RWPE1 (cell line): ENCODE measurements around the gene RNF138.
A peak's percentile ranks its signal among the peaks of the same experiment; 100 is the strongest.
"Not testable (repeated sequence)": the region's sequence is repeated elsewhere in the genome, so short reads cannot be mapped to it uniquely, and the experiment has no call there.

Experiments used
- CTCF ChIA-PET: fragments of 350-600 bp; sonication (Branson Sonifier 250); formaldehyde crosslinking; extraction: SDS; loops from one replicate; lab custom pipeline; 2021; lab: Yijun Ruan, JAX
- POLR2A ChIA-PET: fragments of 400-600 bp; formaldehyde crosslinking; extraction: SDS; loops from one replicate; lab custom pipeline; 2020; ENCODE audit warnings: antibody characterized with exemption; ENCODE audit not compliant: low non-redundant PET; lab: Yijun Ruan, JAX
- DNase-seq: peaks from one replicate; pipeline ENCODE4 v3.0.0; 2012; ENCODE audit warnings: low spot score
- H3K27ac ChIP-seq: fragments of 450-650 bp; 2 replicates; pipeline ENCODE4 v1.5.1; 2017
- TF ChIP-seq, protein P1 (sequence below): fragments of 450-650 bp; conservative IDR thresholded peaks from 2 replicates; pipeline ENCODE4 v1.5.1; 2017; ENCODE audit warnings: low read depth, mild to moderate bottlenecking

RNF138 gene

DNA sequence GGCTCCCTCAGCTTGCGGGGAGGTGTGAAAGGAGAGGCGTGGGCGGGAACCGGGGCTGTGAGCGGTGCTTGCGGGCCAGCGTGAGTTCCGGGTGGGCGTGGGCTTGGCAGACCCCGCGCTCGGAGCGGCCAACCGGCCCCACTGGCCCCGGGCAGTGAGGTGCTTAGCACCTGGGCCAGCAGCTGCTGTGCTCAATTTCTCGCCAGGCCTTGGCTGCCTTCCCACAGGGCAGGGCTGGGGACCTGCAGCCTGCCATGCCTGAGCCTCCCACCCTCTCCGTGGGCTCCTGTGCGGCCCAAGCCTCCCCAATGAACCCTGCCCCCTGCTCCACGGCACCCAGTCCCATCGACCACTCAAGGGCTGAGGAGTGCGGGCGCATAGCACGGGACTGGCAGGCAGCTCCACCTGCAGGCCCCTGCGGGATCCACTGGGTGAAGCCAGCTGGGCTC, 48.2 kb downstream of the RNF138 start:
- TF ChIP-seq, protein P1, sequence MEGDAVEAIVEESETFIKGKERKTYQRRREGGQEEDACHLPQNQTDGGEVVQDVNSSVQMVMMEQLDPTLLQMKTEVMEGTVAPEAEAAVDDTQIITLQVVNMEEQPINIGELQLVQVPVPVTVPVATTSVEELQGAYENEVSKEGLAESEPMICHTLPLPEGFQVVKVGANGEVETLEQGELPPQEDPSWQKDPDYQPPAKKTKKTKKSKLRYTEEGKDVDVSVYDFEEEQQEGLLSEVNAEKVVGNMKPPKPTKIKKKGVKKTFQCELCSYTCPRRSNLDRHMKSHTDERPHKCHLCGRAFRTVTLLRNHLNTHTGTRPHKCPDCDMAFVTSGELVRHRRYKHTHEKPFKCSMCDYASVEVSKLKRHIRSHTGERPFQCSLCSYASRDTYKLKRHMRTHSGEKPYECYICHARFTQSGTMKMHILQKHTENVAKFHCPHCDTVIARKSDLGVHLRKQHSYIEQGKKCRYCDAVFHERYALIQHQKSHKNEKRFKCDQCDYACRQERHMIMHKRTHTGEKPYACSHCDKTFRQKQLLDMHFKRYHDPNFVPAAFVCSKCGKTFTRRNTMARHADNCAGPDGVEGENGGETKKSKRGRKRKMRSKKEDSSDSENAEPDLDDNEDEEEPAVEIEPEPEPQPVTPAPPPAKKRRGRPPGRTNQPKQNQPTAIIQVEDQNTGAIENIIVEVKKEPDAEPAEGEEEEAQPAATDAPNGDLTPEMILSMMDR, result no peak
- no peak for DNase-seq
- POLR2A ChIA-PET, result no interaction called here
- H3K27ac ChIP-seq, result no peak overlapping the region
- CTCF ChIA-PET, result interaction anchor here (0.6 kb wide), 1 partner anchor 431 kb away, joined by 3 read pairs; no protein-coding TSS in a partner anchor

DNA sequence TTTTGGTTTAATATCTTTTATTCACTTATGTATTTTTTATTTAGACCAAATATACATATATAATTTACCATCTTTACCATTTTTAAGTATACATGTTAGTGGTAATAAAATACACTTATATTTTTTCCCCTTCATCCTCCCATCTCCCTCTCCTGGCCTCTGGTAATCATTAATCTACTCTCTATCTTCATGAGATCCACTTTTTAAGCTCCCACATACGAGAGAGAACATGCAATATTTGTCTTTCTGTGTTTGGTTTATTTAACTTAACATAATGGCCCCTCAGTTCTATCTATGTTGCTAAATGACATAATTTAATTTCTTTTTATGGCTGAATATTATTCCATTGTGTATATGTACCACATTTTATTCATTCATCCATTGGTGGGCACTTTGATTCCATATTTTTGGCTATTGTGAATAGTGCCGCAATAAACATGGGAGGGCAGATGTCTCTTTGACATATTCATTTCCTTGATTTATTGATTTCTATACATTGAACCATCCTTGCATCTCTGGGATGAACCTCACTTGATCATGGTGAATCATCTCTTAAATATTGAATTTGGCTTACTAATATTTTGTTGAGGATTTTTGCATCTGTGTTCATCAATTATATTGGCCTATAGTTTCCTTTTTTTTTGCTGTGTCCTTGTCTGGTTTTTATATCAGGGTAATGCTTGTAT, 56.7 kb downstream of the RNF138 start:
- CTCF ChIA-PET, result no interaction called here
- no peak for DNase-seq
- POLR2A ChIA-PET, result no interaction called here
- TF ChIP-seq, protein P1, result no peak
- H3K27ac ChIP-seq, result no peak overlapping the region

DNA sequence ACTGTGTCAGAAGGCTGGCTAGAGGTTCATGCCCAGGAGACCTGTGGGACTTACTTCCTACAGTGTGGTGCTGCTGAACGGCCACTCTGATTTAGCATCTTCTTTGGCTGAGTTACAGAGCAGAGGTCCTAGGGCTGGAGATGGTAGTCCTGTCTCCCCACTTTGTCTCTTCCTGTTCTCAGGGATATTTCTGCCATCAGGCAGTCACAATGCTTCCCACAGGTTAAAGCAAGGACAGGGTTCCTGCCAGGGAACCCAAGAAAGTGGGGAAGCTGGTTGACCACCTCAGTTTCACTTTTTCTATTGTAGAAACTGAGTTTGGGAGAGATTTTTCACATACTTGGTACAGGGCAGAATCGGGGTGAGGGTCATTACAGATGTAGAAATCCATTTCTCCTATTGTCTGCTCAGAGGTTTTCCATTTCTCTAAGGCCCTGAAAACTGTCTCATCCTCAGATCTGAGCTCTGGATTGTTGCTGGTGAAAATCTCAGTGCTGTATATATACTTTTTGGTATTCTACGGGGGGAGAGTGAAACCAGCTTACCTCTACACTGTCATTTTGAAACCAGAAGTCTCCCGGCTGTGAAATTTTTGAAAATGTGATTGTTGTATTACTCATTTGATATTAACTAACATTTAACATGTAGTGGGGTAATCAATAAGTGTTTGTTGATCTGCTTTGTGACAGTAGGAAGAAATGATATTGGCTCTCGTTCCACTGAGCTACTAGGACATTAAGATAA, 61.2 kb downstream of the RNF138 start:
- ChIA-PET POLR2A (no interaction called here), CTCF (interaction anchor here (0.6 kb wide), 1 partner anchor 339 kb away, joined by 4 read pairs; no protein-coding TSS in a partner anchor)
- no peak overlapping the region for H3K27ac ChIP-seq
- no peak for DNase-seq
- TF ChIP-seq, protein P1, result no peak

DNA sequence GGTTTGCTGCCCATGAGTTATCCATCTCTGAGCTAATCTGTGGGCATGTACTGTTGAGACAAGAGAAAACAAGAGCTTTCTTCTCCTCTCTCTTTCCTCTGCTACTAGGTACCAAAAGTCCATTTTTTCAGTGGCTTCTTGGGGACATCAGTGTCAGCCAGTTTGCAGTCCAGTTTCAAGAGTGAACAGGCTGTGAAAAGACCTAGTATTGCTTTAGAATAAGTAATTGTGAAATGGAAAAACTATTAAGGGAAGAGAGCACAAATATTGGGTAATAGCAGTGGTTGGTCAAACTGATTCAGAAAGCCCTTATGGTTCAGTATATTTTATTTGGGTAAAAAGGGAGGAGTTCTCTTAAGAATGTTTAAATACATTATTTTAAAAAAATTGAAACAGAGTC, 65.2 kb downstream of the RNF138 start:
- CTCF ChIA-PET, result no interaction called here
- no peak for DNase-seq
- POLR2A ChIA-PET, result no interaction called here
- TF ChIP-seq, protein P1, result no peak
- H3K27ac ChIP-seq, result no peak overlapping the region

DNA sequence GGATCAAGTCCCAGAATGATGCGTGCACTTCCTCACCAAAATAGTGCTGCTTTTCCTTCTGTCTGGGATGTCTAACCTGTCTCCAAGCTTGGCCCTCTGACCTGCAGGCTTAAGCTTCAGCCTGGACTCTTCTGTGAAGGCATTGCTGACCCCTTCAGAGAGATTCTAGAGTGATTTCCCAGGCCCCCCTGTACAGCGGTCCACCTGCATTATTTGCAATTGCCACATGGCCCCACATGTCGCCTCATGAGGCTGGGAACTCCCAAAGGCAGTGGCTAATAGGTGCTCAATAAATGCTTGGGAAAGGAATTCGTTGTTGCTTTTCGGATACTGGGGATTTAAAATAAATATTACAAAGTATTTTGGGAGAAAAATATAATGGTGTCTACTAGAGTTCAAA, 65.9 kb downstream of the RNF138 start:
- DNase-seq, result no peak
- TF ChIP-seq, protein P1, result no peak
- CTCF ChIA-PET, result interaction anchor here (0.6 to 1.0 kb wide), 11 partner anchors 13 to 967 kb away, joined by 3 to 11 read pairs (median 4); partner anchors contain the start of gene GAREM1
- H3K27ac ChIP-seq, result no peak overlapping the region
- POLR2A ChIA-PET, result no interaction called here

DNA sequence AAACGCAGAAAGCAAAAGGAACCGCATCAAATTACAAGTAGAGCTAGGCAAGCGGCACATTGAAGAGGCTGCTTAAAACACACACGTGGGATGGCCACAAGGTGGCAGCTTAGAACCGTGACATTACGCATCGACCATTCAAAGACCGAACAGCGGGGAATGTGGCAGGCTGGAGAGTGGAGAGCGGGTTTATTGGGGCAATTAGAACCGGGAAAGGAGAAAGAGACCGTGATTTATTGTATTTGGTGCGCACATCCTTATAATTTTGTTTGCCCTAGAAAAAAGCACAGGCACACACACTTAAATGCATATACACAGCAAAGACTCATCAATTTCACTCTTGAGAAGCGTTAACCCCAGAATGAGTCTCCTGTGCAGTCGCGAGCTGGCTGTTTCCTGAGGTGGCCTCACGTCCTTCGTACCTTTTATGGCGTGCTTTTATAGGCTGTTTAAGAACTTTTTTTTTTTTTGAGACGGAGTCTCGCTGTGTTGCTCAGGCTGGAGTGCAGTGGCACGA, 66.5 kb downstream of the RNF138 start:
- TF ChIP-seq, protein P1, result peak; percentile 83
- POLR2A ChIA-PET, result no interaction called here

DNA sequence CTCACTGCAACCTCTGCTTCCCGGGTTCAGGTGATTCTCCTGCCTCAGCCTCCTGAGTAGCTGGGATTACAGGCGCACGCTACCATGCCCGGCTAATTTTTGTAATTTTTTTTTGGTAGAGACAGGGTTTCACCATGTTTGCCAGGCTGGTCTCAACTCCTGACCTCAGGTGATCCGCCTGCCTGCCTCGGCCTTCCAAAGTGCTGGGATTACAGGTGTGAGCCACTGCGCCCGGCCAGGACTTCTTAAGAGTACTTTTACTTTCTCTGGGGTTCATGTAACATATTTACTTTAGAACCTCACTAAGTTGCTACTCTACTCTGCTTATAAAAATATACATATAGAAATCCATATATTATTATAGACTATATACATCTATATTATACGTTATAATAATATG, 67.0 kb downstream of the RNF138 start:
- DNase-seq, H3K27ac ChIP-seq, POLR2A ChIA-PET: not testable (repeated sequence)
- CTCF ChIA-PET, result interaction anchor here (0.7 to 1.0 kb wide), 2 partner anchors 396 to 1502 kb away, joined by 3 to 4 read pairs; no protein-coding TSS in a partner anchor

More for the DNA sequence above, 66.5 kb downstream of the RNF138 start:
- DNase-seq, result peak; percentile 53
- CTCF ChIA-PET, result interaction anchor here (0.6 to 1.0 kb wide), 12 partner anchors 13 to 1502 kb away, joined by 3 to 11 read pairs (median 4); partner anchors contain the start of gene GAREM1
- H3K27ac ChIP-seq, result no peak overlapping the region
